GM19467 (cell line): ENCODE measurements around the gene HIPK2.
A peak's percentile ranks its signal among the peaks of the same experiment; 100 is the strongest.

Experiments used
- ATAC-seq: cut with Tn5 transposase; IDR thresholded peaks from one replicate; pipeline ENCODE4 v1.9.1; 2021; ENCODE audit warnings: mild to moderate bottlenecking, moderate library complexity; ENCODE audit not compliant: unreplicated experiment

HIPK2 gene

GRCh38 chr7:139737221-139738100 lies 40.3 kb downstream of the HIPK2 start:
- no peak for ATAC-seq

GRCh38 chr7:139735912-139736595 lies 41.7 kb downstream of the HIPK2 start:
- ATAC-seq: no peak

GRCh38 chr7:139735466-139735865 lies 42.3 kb downstream of the HIPK2 start:
- ATAC-seq: no peak

- no peak for ATAC-seq
Observed at GRCh38 chr7:139734395-139734794, 43.4 kb downstream of the HIPK2 start.

GRCh38 chr7:139733751-139734150 lies 44.0 kb downstream of the HIPK2 start:
- ATAC-seq: no peak

- ATAC-seq: no peak
Observed at GRCh38 chr7:139732471-139733167, 45.2 kb downstream of the HIPK2 start.

- no peak for ATAC-seq
Observed at GRCh38 chr7:139731802-139732470, 45.9 kb downstream of the HIPK2 start.

GRCh38 chr7:139730746-139731612 lies 46.8 kb downstream of the HIPK2 start:
- ATAC-seq: no peak

- no peak for ATAC-seq
Observed at GRCh38 chr7:139728203-139728602, 49.6 kb downstream of the HIPK2 start.

- ATAC-seq: no peak
Observed at GRCh38 chr7:139727151-139727705, 50.6 kb downstream of the HIPK2 start.

GRCh38 chr7:139726485-139726869 lies 51.3 kb downstream of the HIPK2 start:
- ATAC-seq: no peak

GRCh38 chr7:139725858-139726484 lies 51.8 kb downstream of the HIPK2 start:
- no peak for ATAC-seq

- peak; percentile 75 for ATAC-seq
Observed at GRCh38 chr7:139725077-139725476, 52.7 kb downstream of the HIPK2 start.

- ATAC-seq: no peak
Observed at GRCh38 chr7:139722604-139723003, 55.2 kb downstream of the HIPK2 start.

GRCh38 chr7:139721821-139722220 lies 56.0 kb downstream of the HIPK2 start:
- no peak for ATAC-seq

- no peak for ATAC-seq
Observed at GRCh38 chr7:139721417-139721816, 56.4 kb downstream of the HIPK2 start.

GRCh38 chr7:139720705-139721231 lies 57.0 kb downstream of the HIPK2 start:
- no peak for ATAC-seq

- ATAC-seq: no peak
Observed at GRCh38 chr7:139720186-139720585, 57.6 kb downstream of the HIPK2 start.

GRCh38 chr7:139718859-139719258 lies 58.9 kb downstream of the HIPK2 start:
- no peak for ATAC-seq
